Measurements from ENCODE around the gene HELB.

DNA sequence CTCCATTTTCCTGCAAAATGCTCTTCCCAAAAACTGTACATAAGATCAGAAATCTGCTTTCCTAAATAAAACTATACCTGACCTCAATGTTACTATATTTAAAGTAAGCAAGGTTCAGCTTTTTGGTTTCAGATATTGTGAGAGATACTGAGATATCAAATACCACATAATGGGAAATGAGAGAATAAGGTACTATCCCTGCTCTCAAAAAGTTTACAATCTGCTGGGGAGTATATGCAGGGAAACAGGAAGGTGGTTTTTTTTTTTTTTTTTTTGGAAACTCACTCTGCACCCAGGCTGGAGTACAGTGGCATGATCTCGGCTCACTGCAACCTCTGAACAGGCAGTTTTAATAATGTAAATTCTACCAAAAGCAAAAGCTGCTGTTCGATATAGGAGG, 49.0 kb downstream of the HELB start:
- TF ChIP-seq, protein P1, sequence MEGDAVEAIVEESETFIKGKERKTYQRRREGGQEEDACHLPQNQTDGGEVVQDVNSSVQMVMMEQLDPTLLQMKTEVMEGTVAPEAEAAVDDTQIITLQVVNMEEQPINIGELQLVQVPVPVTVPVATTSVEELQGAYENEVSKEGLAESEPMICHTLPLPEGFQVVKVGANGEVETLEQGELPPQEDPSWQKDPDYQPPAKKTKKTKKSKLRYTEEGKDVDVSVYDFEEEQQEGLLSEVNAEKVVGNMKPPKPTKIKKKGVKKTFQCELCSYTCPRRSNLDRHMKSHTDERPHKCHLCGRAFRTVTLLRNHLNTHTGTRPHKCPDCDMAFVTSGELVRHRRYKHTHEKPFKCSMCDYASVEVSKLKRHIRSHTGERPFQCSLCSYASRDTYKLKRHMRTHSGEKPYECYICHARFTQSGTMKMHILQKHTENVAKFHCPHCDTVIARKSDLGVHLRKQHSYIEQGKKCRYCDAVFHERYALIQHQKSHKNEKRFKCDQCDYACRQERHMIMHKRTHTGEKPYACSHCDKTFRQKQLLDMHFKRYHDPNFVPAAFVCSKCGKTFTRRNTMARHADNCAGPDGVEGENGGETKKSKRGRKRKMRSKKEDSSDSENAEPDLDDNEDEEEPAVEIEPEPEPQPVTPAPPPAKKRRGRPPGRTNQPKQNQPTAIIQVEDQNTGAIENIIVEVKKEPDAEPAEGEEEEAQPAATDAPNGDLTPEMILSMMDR (IDR thresholded peaks at IDR 0.05): no peak
- TF ChIP-seq POLR2A (IDR thresholded peaks at IDR 0.05): no peak
